Fibroblast of skin of left quadriceps (primary cell): ENCODE results near the gene C10orf143.

Source experiments
- DNase-seq, 2 experiments: peaks; one replicate each; pipeline ENCODE4 v3.0.0-alpha.2; 2013; ENCODE audit warnings: low read depth in 2 of 2

Gene C10orf143

DNA sequence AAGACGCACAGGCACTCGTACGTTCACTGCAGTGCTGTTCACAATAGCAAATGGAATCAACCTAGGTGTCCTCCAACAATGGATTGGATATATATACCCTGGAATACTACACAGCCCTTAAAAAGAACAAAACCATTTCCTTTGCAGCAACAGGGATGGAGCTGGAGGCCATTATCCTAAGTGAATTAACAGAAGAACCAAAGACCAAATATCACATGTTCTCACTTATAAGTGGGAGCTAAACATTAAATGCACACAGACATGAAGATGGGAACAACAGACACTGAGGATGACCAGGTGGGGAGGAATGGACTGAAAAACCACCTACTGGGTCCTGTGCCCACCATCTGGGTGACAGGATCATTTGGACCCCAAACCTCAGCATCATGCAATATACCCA is 94.5 kb downstream of the C10orf143 start:
- DNase-seq = no peak

DNA sequence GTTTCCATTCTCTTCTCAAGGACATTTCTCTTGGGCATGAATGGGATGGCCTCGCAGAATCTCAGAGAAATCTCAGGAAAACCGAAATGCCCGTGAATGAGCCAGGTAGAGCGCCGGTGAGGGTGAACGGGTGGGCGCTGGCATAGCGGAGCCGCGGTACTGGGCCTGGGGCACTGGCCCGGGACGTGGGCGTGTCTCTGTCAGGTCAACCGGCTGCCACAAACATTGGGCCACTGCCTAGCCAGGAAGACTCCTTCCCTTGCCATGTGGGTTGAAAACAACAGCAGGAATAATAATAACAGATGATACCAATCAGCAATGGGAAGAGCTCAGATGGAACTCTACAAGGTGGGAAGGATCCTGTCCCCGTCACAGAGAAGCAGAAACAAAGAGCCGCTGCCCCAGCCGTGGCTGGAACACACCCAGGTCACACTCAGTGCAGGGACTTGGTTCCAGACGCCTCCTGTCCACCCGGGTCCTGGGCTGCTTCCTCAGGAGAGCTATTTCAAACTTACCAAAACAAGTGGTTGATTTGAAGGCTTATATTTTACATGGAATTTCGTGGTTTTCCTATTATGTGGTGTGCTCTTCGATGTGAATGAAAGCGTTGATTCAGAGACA is 95.4 kb downstream of the C10orf143 start:
- no peak for DNase-seq

DNA sequence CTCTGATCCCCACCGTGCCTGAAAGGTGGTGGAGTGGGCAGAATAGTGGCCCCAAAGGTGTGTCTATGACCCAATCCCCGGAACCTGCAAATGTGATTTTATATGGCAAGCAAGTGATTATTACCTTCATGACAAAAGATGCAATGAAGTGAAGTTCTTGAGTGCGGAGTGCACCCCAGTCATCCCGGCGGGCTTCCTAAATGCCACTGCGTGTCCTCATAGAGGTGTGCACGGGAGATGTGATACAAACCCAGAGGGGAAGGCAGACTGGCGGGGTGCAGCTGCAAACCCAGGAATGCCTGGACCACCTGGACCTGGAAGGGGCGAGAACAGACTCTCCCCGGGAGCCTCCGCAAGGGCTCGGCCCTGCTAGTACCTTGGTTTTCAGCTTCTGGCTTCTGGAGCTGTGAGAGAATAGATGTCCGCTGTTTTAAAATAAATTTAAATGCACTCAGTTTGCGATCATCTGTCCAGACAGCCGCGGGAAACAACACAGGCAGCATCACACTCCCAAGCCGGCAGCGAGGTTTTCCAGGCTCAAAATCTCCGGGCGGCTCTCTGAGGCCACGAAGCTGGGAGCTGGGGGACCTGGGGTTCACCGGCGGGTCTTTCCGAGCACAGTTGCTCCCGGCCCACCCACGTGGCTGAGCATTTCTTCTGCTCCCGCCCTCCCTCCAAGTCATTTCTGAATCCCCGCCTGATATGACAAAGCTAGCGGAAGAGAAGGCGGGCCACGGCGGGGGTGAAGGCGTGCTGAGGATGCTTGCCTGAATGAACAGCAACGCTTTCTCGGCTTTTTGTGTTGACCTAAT is 96.2 kb downstream of the C10orf143 start:
- DNase-seq = no peak
